Testis (tissue), 3 donors: ENCODE measurements around the gene PDE4B. TPM values are rescaled to one million over a fixed set of nuclear protein-coding genes. Genes with fewer than 3 reads are reported as not detected.

ENCODE experiments used
- DNase-seq: peaks from one replicate; pipeline ENCODE4 v3.0.0-alpha.2; 2019
- H3K27ac ChIP-seq, 2 donors: fragments of 200-600 bp; sonication (generic); one replicate each; pipeline ENCODE4 v1.5.1; 2019
- H3K27me3 ChIP-seq: fragments of 200-600 bp; sonication (generic); one replicate; pipeline ENCODE4 v1.5.1; 2019
- H3K36me3 ChIP-seq: fragments of 200-600 bp; sonication (generic); one replicate; pipeline ENCODE4 v1.5.1; 2017; ENCODE audit warnings: low read depth; ENCODE audit errors: missing control alignments
- H3K4me1 ChIP-seq: fragments of 200-600 bp; sonication (generic); one replicate; pipeline ENCODE4 v1.5.1; 2019
- H3K4me3 ChIP-seq, 2 donors: fragments of 200-600 bp; sonication (generic); one replicate each; pipeline ENCODE4 v1.5.1; 2017 to 2019
- H3K9me3 ChIP-seq: fragments of 200-600 bp; sonication (generic); one replicate; pipeline ENCODE4 v1.5.1; 2017
- CTCF ChIP-seq, 3 experiments: fragments of 450-650 bp in 2 of 3; fragments of 200-600 bp in 1 of 3; sonication (generic) in 1 of 3; IDR thresholded peaks; one replicate each; pipeline ENCODE4 v1.5.1; 2016 to 2019; ENCODE audit warnings: antibody characterized with exemption in 3 of 3, mild to moderate bottlenecking in 2 of 3, moderate library complexity in 1 of 3
- POLR2A ChIP-seq: fragments of 450-650 bp; IDR thresholded peaks from one replicate; pipeline ENCODE4 v1.6.1; 2017; ENCODE audit warnings: antibody characterized with exemption, mild to moderate bottlenecking, moderate library complexity
- WGBS, 2 donors: methylation state at CpG; one replicate each; pipeline ENCODE4 v1.1.5; 2018; 5-methylcytosine and 5-hydroxymethylcytosine counted together
- intact Hi-C: fragments of 100-400 bp; cut with DNase I; formaldehyde crosslinking; loops from one replicate; pipeline ENCODE4 v1.15.1; 2023; ENCODE audit warnings: low total_unique reads
- polyA plus RNA-seq: library from polyadenylated mRNA; stranded (reverse); fragments of 350-450 nt; fragmentation: Illumina TruSeq; extraction: RNeasy Lipid Tissue Mini Kit (QIAGEN cat#74804); gene quantifications from one replicate; pipeline ENCODE4 v1.2.3, GENCODE V29; 2014; ENCODE audit warnings: low read depth, low replicate concordance; ENCODE audit not compliant: insufficient read depth
- total RNA-seq, 2 donors: library from RNA; depleted of rRNA; stranded (reverse); fragments of >200 nt; gene quantifications; one replicate each; pipeline ENCODE4 v1.2.3, GENCODE V29; 2016

The PDE4B gene
- total and polyA plus RNA-seq, 3 donors from 2014 or later = 11.5 to 16.1 (median 12.4) TPM

- Histone ChIP-seq H3K27ac (peak overlapping the region in 1 of 2 donors; percentile 43), H3K9me3 (no peaks in the 10 kb centered on the region), H3K27me3 (no peaks in the 10 kb centered on the region), H3K36me3 (no peaks in the 10 kb centered on the region), H3K4me3 (no peak overlapping the region), H3K4me1 (peaks cover 17% of the 10 kb centered on the region)
- 86 to 89% methylated on average over 3 of the region's 3 CpGs for WGBS, 2 donors
- TF ChIP-seq POLR2A (no peak), CTCF (IDR thresholded peaks at IDR 0.05) (no peak)
- no peak for DNase-seq
- intact Hi-C loops = no loop called here
These were observed 483.5 kb downstream of the PDE4B start for GRCh38 chr1:66276218-66276617.

GRCh38 chr1:66278260-66279021 lies 485.7 kb downstream of the PDE4B start:
- DNase-seq = no peak
- Histone ChIP-seq H3K4me3 (no peak overlapping the region), H3K27ac (peak overlapping the region in 1 of 2 donors; percentile 3), H3K4me1 (no peaks in the 10 kb centered on the region), H3K36me3 (no peaks in the 10 kb centered on the region), H3K9me3 (no peaks in the 10 kb centered on the region), H3K27me3 (no peaks in the 10 kb centered on the region)
- intact Hi-C loops = no loop called here
- no peak for TF ChIP-seq POLR2A
- no peak for TF ChIP-seq CTCF (IDR thresholded peaks at IDR 0.05)
- 53 to 61% methylated on average over 5 to 7 of the region's 7 CpGs for WGBS, 2 donors

GRCh38 chr1:66281808-66282207 lies 489.1 kb downstream of the PDE4B start:
- no peak overlapping the region for H3K4me3 ChIP-seq
- 88 to 91% methylated on average over 3 of the region's 3 CpGs for WGBS, 2 donors
- H3K27me3 ChIP-seq = no peaks in the 10 kb centered on the region
- H3K27ac ChIP-seq = no peak overlapping the region
- no peaks in the 10 kb centered on the region for H3K36me3 ChIP-seq
- no peaks in the 10 kb centered on the region for H3K9me3 ChIP-seq
- TF ChIP-seq CTCF (IDR thresholded peaks at IDR 0.05) = no peak
- no peak for TF ChIP-seq POLR2A
- intact Hi-C loops = no loop called here
- DNase-seq = no peak
- no peaks in the 10 kb centered on the region for H3K4me1 ChIP-seq

GRCh38 chr1:66282343-66282852 lies 489.7 kb downstream of the PDE4B start:
- DNase-seq = no peak
- Histone ChIP-seq H3K27me3 (no peaks in the 10 kb centered on the region), H3K9me3 (no peaks in the 10 kb centered on the region), H3K4me1 (no peaks in the 10 kb centered on the region), H3K4me3 (no peak overlapping the region), H3K36me3 (no peaks in the 10 kb centered on the region), H3K27ac (no peak overlapping the region)
- TF ChIP-seq POLR2A (no peak), CTCF (IDR thresholded peaks at IDR 0.05) (no peak)
- 47 to 57% methylated on average over 2 of the region's 2 CpGs for WGBS, 2 donors
- intact Hi-C loops = no loop called here
